K562 (cell line): ENCODE data around the gene NAXE.

Experiments
- CTCF ChIP-seq, 3 experiments: IDR thresholded peaks in 2 of 3; conservative IDR thresholded peaks in 1 of 3; 2 replicates each; pipeline ENCODE4 v1.5.1; 2011 to 2012; ENCODE audit warnings: low read length in 3 of 3, mild to moderate bottlenecking in 3 of 3, control low read depth in 2 of 3, improper control_type of control experiment in 1 of 3, inconsistent platforms in 1 of 3, low read depth in 1 of 3, mixed read lengths in 1 of 3, moderate library complexity in 1 of 3; ENCODE audit not compliant: insufficient read depth in 2 of 3
- EZH2 ChIP-seq: IDR thresholded peaks from 2 replicates; pipeline ENCODE4 v1.6.1; 2012; ENCODE audit warnings: low read depth, mild to moderate bottlenecking, inconsistent platforms, low read length, borderline replicate concordance
- HCFC1 ChIP-seq: IDR thresholded peaks from 2 replicates; pipeline ENCODE4 v1.6.1; 2012; ENCODE audit warnings: low read depth, low read length, improper control_type of control experiment
- PKNOX1 ChIP-seq: fragments of 450-650 bp; IDR thresholded peaks from 2 replicates; pipeline ENCODE4 v1.6.1; 2016
- POLR2AphosphoS5 ChIP-seq: IDR thresholded peaks from 2 replicates; pipeline ENCODE4 v1.6.1; 2011; ENCODE audit warnings: mild to moderate bottlenecking, low read depth, low read length, moderate library complexity; ENCODE audit not compliant: control insufficient read depth, insufficient read depth
- SMAD1 ChIP-seq: fragments of 150-350 bp; IDR thresholded peaks from 2 replicates; pipeline ENCODE4 v1.6.1; 2014; ENCODE audit warnings: low read length, low read depth; ENCODE audit not compliant: partially characterized antibody
- SOX6 ChIP-seq: fragments of 450-650 bp; IDR thresholded peaks from 2 replicates; pipeline ENCODE4 v1.6.1; 2014; ENCODE audit warnings: mild to moderate bottlenecking
- ZNF133 ChIP-seq: fragments of 250-450 bp; sonication (Bioruptor Pico); IDR thresholded peaks from 2 replicates; pipeline ENCODE4 v1.4.0; 2020; ENCODE audit warnings: mild to moderate bottlenecking

GRCh38 chr1:156643778-156644092, 52.2 kb downstream of the NAXE start:
- TF ChIP-seq CTCF (IDR thresholded peaks at IDR 0.05 in 2 of 3, conservative IDR thresholded peaks at IDR 0.05 in 1 of 3; ENCODE audit: insufficient read depth in 2 of 3, low read depth in 1 of 3, low read length in 3 of 3): no peak
- no peak for TF ChIP-seq SMAD1
- no peak for TF ChIP-seq POLR2AphosphoS5
- TF ChIP-seq EZH2: no peak
- TF ChIP-seq ZNF133 (CRISPR knock-in tag): no peak
- no peak for TF ChIP-seq SOX6
- TF ChIP-seq HCFC1: no peak
- TF ChIP-seq PKNOX1: no peak
